Lung (tissue), 12 donors: ENCODE results near the gene ALK. TPM values are rescaled to one million over a fixed set of nuclear protein-coding genes. Genes with fewer than 3 reads are reported as not detected.
A peak's percentile ranks its signal among the peaks of the same experiment; 100 is the strongest.

Source experiments
- ATAC-seq: fragments of 200-7000 bp; cut with Tn5 transposase; one replicate; pipeline ENCODE4 v1.9.1; 2020; ENCODE audit warnings: moderate number of reproducible peaks; ENCODE audit not compliant: insufficient read depth, low FRiP score
- DNase-seq, 3 donors: peaks; one replicate each; pipeline ENCODE4 v3.0.0-alpha.2; 2013 to 2017
- H3K27ac ChIP-seq, 2 donors: one replicate each; pipeline ENCODE4 v1.5.1; 2013; ENCODE audit warnings: mild to moderate bottlenecking in 2 of 2, moderate library complexity in 2 of 2, control low read depth in 1 of 2, inconsistent platforms in 1 of 2, low read depth in 1 of 2, low read length in 1 of 2
- H3K27me3 ChIP-seq, 3 donors: one replicate each; pipeline ENCODE4 v1.5.1; 2013; ENCODE audit warnings: low read length in 2 of 3; ENCODE audit not compliant: control insufficient read depth in 3 of 3, insufficient read depth in 3 of 3
- H3K36me3 ChIP-seq, 4 donors: one replicate each; pipeline ENCODE4 v1.5.1; 2013; ENCODE audit warnings: low read length in 4 of 4, mild to moderate bottlenecking in 1 of 4, moderate library complexity in 1 of 4; ENCODE audit not compliant: control insufficient read depth in 4 of 4, insufficient read depth in 4 of 4
- H3K4me1 ChIP-seq, 5 donors: one replicate each; pipeline ENCODE4 v1.5.1; 2013; ENCODE audit warnings: low read length in 5 of 5, mild to moderate bottlenecking in 2 of 5, moderate library complexity in 1 of 5; ENCODE audit not compliant: control insufficient read depth in 5 of 5, insufficient read depth in 5 of 5
- H3K4me3 ChIP-seq: one replicate; pipeline ENCODE4 v1.5.1; 2013; ENCODE audit warnings: mild to moderate bottlenecking, control low read depth, moderate library complexity
- H3K9ac ChIP-seq, 2 donors: one replicate each; pipeline ENCODE4 v1.5.1; 2013; ENCODE audit warnings: low read length in 2 of 2, control low read depth in 1 of 2; ENCODE audit not compliant: insufficient read depth in 1 of 2
- H3K9me3 ChIP-seq, 4 donors: one replicate each; pipeline ENCODE4 v1.5.1; 2013; ENCODE audit warnings: low read length in 3 of 4, mild to moderate bottlenecking in 1 of 4, moderate library complexity in 1 of 4; ENCODE audit not compliant: control insufficient read depth in 4 of 4, insufficient read depth in 3 of 4
- CTCF ChIP-seq: IDR thresholded peaks from 2 replicates; pipeline ENCODE4 v1.5.1; 2012; ENCODE audit warnings: mild to moderate bottlenecking; ENCODE audit errors: control extremely low read depth, extremely low read depth
- WGBS, 2 donors: extraction: QIAGEN DNeasy Blood & Tissue Kit; methylation state at CpG; one replicate each; pipeline ENCODE4 v1.1.7; 2013; 5-methylcytosine and 5-hydroxymethylcytosine counted together
- polyA plus RNA-seq, 2 donors: library from polyadenylated mRNA; stranded (reverse); fragments of 200-250 nt; gene quantifications; one replicate each; pipeline ENCODE4 v1.2.1, GENCODE V29; 2013
- total RNA-seq, 2 donors: library from RNA; depleted of rRNA in 1 of 2; stranded (reverse); fragments of >200 nt in 1 of 2; gene quantifications; one replicate each; pipeline ENCODE4 v1.2.1, GENCODE V29; 2014 to 2021
- donor health status: control.
- donor health status: control.
- donor health status: Bipolar disorder and iron deficiency.
- donor health status: healthy.
- donor health status: DM: yes; HTN: yes; CAD: no.

The ALK gene
- total and polyA plus RNA-seq, 4 donors: 0.09 to 0.25 (median 0.10) TPM; not detected in 1

- Histone ChIP-seq H3K27me3 (no peaks in the 10 kb centered on the region), H3K4me3 (no peak overlapping the region), H3K9ac (no peak overlapping the region), H3K9me3 (no peaks in the 10 kb centered on the region), H3K27ac (no peak overlapping the region), H3K4me1 (no peaks in the 10 kb centered on the region), H3K36me3 (no peaks in the 10 kb centered on the region)
- peak in 1 of 3 donors; percentile 8 for DNase-seq
- peak; percentile 32 for ATAC-seq
- no peak for TF ChIP-seq CTCF
- 51 to 77% methylated on average over 7 of the region's 7 CpGs for WGBS, 2 donors
These were observed 198.0 kb downstream of the ALK start for GRCh38 chr2:29723255-29724001.

- H3K27me3 ChIP-seq: peaks cover 0 to 3% (median 0%) of the 10 kb centered on the region in 3 donors
- ATAC-seq (no peak), DNase-seq (no peak)
- no peak overlapping the region for H3K27ac ChIP-seq
- H3K36me3 ChIP-seq: no peaks in the 10 kb centered on the region
- TF ChIP-seq CTCF: no peak
- H3K4me3 ChIP-seq: no peak overlapping the region
- WGBS, 2 donors: 56 to 71% methylated on average over 3 of the region's 3 CpGs
- no peaks in the 10 kb centered on the region for H3K9me3 ChIP-seq
- H3K4me1 ChIP-seq: no peaks in the 10 kb centered on the region
- no peak overlapping the region for H3K9ac ChIP-seq
These were observed 201.7 kb downstream of the ALK start for GRCh38 chr2:29719639-29720038.

- TF ChIP-seq CTCF: no peak
- H3K4me1 ChIP-seq: no peaks in the 10 kb centered on the region
- no peak for DNase-seq
- WGBS, 2 donors: 78% methylated on average over 5 of the region's 5 CpGs
- no peak overlapping the region for H3K9ac ChIP-seq
- H3K4me3 ChIP-seq: no peak overlapping the region
- ATAC-seq: no peak
- H3K27me3 ChIP-seq: peaks cover 0 to 3% (median 0%) of the 10 kb centered on the region in 3 donors
- no peaks in the 10 kb centered on the region for H3K9me3 ChIP-seq
- no peaks in the 10 kb centered on the region for H3K36me3 ChIP-seq
- H3K27ac ChIP-seq: no peak overlapping the region
These were observed 203.2 kb downstream of the ALK start for GRCh38 chr2:29718076-29718686.
